GM12865 (cell line): ENCODE measurements around the gene NOSTRIN.

Experiments
- DNase-seq: peaks from one replicate; pipeline ENCODE4 v3.0.0; 2010; ENCODE audit warnings: low read depth
- H3K4me3 ChIP-seq: 2 replicates; pipeline ENCODE4 v1.5.1; 2011; ENCODE audit warnings: mild to moderate bottlenecking, low read depth, low read length, control low read depth
- CTCF ChIP-seq: IDR thresholded peaks from 2 replicates; pipeline ENCODE4 v1.5.1; 2011; ENCODE audit warnings: low read length, control low read depth, low read depth, inconsistent platforms; ENCODE audit not compliant: insufficient read depth; ENCODE audit errors: missing control alignments

NOSTRIN gene

GRCh38 chr2:168907940-168908662 lies 105.7 kb downstream of the NOSTRIN start:
- no peak for DNase-seq
- TF ChIP-seq CTCF = no peak

GRCh38 chr2:168910330-168910729 lies 107.9 kb downstream of the NOSTRIN start:
- no peak for DNase-seq
- no peak overlapping the region for H3K4me3 ChIP-seq
- no peak for TF ChIP-seq CTCF

More at GRCh38 chr2:168907940-168908662, 105.7 kb downstream of the NOSTRIN start:
- no peak overlapping the region for H3K4me3 ChIP-seq

- DNase-seq = no peak
- H3K4me3 ChIP-seq = no peak overlapping the region
- no peak for TF ChIP-seq CTCF
Measured at GRCh38 chr2:168912466-168912865, 110.0 kb downstream of the NOSTRIN start.

GRCh38 chr2:168912901-168913369 lies 110.5 kb downstream of the NOSTRIN start:
- no peak overlapping the region for H3K4me3 ChIP-seq
- no peak for DNase-seq
- no peak for TF ChIP-seq CTCF

- no peak for TF ChIP-seq CTCF
- H3K4me3 ChIP-seq = no peak overlapping the region
- no peak for DNase-seq
Measured at GRCh38 chr2:168913495-168913894, 111.1 kb downstream of the NOSTRIN start.
